HL-60 (cell line): ENCODE measurements around the gene DBF4B.

Experiments used
- CTCF ChIP-seq: IDR thresholded peaks from one replicate; pipeline ENCODE4 v1.5.1; 2011; ENCODE audit warnings: low read length, control low read depth, inconsistent platforms; ENCODE audit not compliant: insufficient read depth
- GABPA ChIP-seq: IDR thresholded peaks from 2 replicates; pipeline ENCODE4 v1.6.1; 2012; ENCODE audit warnings: low read depth
- REST ChIP-seq: IDR thresholded peaks from 2 replicates; pipeline ENCODE4 v1.6.1; 2012; ENCODE audit warnings: low read depth; ENCODE audit not compliant: insufficient replicate concordance

DNA sequence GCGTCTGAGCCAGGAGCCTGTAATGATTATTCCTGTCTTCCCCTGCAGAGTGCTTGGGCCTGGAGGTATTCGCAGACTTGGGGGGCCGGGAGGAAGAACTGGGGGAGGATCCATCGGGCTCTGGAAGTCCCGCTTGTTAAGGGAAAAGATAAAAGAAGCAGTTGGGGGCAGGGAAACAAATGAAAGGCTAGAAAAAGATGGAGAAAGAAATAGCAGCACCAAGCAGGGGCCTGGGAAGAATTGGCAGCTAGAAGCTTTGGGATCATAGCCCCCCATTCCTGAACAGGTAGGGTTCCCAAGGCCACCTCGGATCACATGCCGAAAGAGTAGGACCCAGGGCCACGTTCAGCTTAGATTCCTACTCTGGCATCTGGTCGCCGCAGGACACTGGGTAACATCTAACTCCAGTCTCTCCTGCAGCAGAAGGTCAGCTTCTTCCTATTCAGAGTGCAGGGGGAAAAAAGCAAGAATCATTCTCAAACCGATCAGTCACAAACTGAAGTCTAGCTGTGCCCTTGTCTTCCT is 73.9 kb downstream of the DBF4B start:
- TF ChIP-seq CTCF (no peak), REST (no peak), GABPA (no peak)
